ENCODE results near the gene PALLD.

GRCh38 chr4:168502861-168503260 lies 6.0 kb downstream of the PALLD start:
- TF ChIP-seq EZH2phosphoT487 (IDR thresholded peaks at IDR 0.05; ENCODE audit: insufficient read depth, low read depth) (no peak), EZH2 (IDR thresholded peaks at IDR 0.05; ENCODE audit: insufficient read depth, poor library complexity, severe bottlenecking) (no peak)

Measured in GM23248 (cell line).